DOHH2 (cell line): ENCODE data around the gene ARNT2.

Experiments
- H3F3A ChIP-seq: fragments of 200-600 bp; sonication (generic), shearing (Covaris generic); 2 replicates; pipeline ENCODE4 v1.6.0; 2016; ENCODE audit warnings: antibody characterized with exemption, mild to moderate bottlenecking; ENCODE audit not compliant: control insufficient read depth, insufficient read depth
- H3K27ac ChIP-seq: fragments of 200-600 bp; sonication (generic); 2 replicates; pipeline ENCODE4 v1.5.1; 2014; ENCODE audit warnings: low read depth, mild to moderate bottlenecking, low read length, moderate library complexity
- H3K27me3 ChIP-seq: fragments of 200-600 bp; sonication (generic); 2 replicates; pipeline ENCODE4 v1.6.1; 2014; ENCODE audit warnings: mild to moderate bottlenecking, low read length, mixed read lengths; ENCODE audit not compliant: control insufficient read depth
- H3K36me3 ChIP-seq: fragments of 200-600 bp; sonication (generic); 2 replicates; pipeline ENCODE4 v1.6.1; 2014; ENCODE audit warnings: mild to moderate bottlenecking, low read length, moderate library complexity, mixed read lengths; ENCODE audit not compliant: control insufficient read depth
- H3K4me1 ChIP-seq: fragments of 200-600 bp; sonication (generic); 2 replicates; pipeline ENCODE4 v1.6.1; 2014; ENCODE audit warnings: mild to moderate bottlenecking, low read length, mixed read lengths; ENCODE audit not compliant: control insufficient read depth
- H3K4me2 ChIP-seq: fragments of 200-600 bp; sonication (generic); 2 replicates; pipeline ENCODE4 v1.6.0; 2014; ENCODE audit warnings: mild to moderate bottlenecking, low read length, moderate library complexity
- H3K4me3 ChIP-seq: fragments of 200-600 bp; sonication (generic); 2 replicates; pipeline ENCODE4 v1.5.1; 2014; ENCODE audit warnings: mild to moderate bottlenecking, low read length, mixed read lengths
- H3K79me2 ChIP-seq: fragments of 200-600 bp; sonication (generic); 2 replicates; pipeline ENCODE4 v1.6.1; 2014; ENCODE audit warnings: mild to moderate bottlenecking, low read length, mixed read lengths; ENCODE audit not compliant: control insufficient read depth
- H3K9me2 ChIP-seq: fragments of 200-600 bp; sonication (generic); replicated peaks from 2 replicates; pipeline ENCODE4 v1.6.1; 2014; ENCODE audit warnings: mild to moderate bottlenecking, low read length, mixed read lengths; ENCODE audit not compliant: control insufficient read depth
- H3K9me3 ChIP-seq: fragments of 200-600 bp; sonication (generic); 2 replicates; pipeline ENCODE4 v1.6.1; 2014; ENCODE audit warnings: antibody characterized with exemption, low read length, mixed read lengths; ENCODE audit not compliant: control insufficient read depth, insufficient read depth
- H4K20me1 ChIP-seq: fragments of 200-600 bp; sonication (generic); 2 replicates; pipeline ENCODE4 v1.6.0; 2014; ENCODE audit warnings: low read depth, mild to moderate bottlenecking, antibody characterized with exemption, low read length, moderate library complexity; ENCODE audit not compliant: control insufficient read depth, insufficient read depth
- CTCF ChIP-seq: fragments of 200-600 bp; sonication (generic); IDR thresholded peaks from one replicate; pipeline ENCODE4 v1.5.1; 2014; ENCODE audit warnings: antibody characterized with exemption, mild to moderate bottlenecking, low read depth, low read length; ENCODE audit not compliant: poor library complexity, severe bottlenecking
- EZH2phosphoT487 ChIP-seq: fragments of 200-600 bp; sonication (generic); IDR thresholded peaks from 2 replicates; pipeline ENCODE4 v1.6.1; 2017; ENCODE audit warnings: borderline replicate concordance, mild to moderate bottlenecking, antibody characterized with exemption, low read length, moderate library complexity, mixed read lengths

Gene ARNT2

GRCh38 chr15:80371924-80372323 lies 32.3 kb upstream of the ARNT2 start:
- TF ChIP-seq EZH2phosphoT487 = no peak
- TF ChIP-seq CTCF = no peak

GRCh38 chr15:80374441-80374840 lies 29.7 kb upstream of the ARNT2 start:
- H3K9me3 ChIP-seq = no peaks in the 10 kb centered on the region
- no peaks in the 10 kb centered on the region for H3K4me1 ChIP-seq
- TF ChIP-seq EZH2phosphoT487 (no peak), CTCF (no peak)
- no peak overlapping the region for H3K27ac ChIP-seq
- H3K4me2 ChIP-seq = no peak overlapping the region
- no peaks in the 10 kb centered on the region for H3F3A ChIP-seq
- H3K36me3 ChIP-seq = no peaks in the 10 kb centered on the region
- no peak overlapping the region for H3K4me3 ChIP-seq
- H4K20me1 ChIP-seq = no peaks in the 10 kb centered on the region
- H3K9me2 ChIP-seq = no peaks in the 10 kb centered on the region
- H3K79me2 ChIP-seq = no peaks in the 10 kb centered on the region
- H3K27me3 ChIP-seq = no peaks in the 10 kb centered on the region

More at GRCh38 chr15:80371924-80372323, 32.3 kb upstream of the ARNT2 start:
- no peaks in the 10 kb centered on the region for H3K79me2 ChIP-seq
- no peaks in the 10 kb centered on the region for H3K36me3 ChIP-seq
- H3K9me2 ChIP-seq = no peaks in the 10 kb centered on the region
- H3K27me3 ChIP-seq = no peaks in the 10 kb centered on the region
- no peaks in the 10 kb centered on the region for H3F3A ChIP-seq
- no peak overlapping the region for H3K4me3 ChIP-seq
- H3K4me2 ChIP-seq = no peak overlapping the region
- H4K20me1 ChIP-seq = no peaks in the 10 kb centered on the region
- no peak overlapping the region for H3K27ac ChIP-seq
- H3K4me1 ChIP-seq = no peaks in the 10 kb centered on the region
- peaks cover 14% of the 10 kb centered on the region for H3K9me3 ChIP-seq

GRCh38 chr15:80375968-80376891 lies 28.0 kb upstream of the ARNT2 start:
- no peaks in the 10 kb centered on the region for H3F3A ChIP-seq
- H4K20me1 ChIP-seq = no peaks in the 10 kb centered on the region
- H3K9me3 ChIP-seq = no peaks in the 10 kb centered on the region
- no peak for TF ChIP-seq CTCF
- TF ChIP-seq EZH2phosphoT487 = no peak
- no peaks in the 10 kb centered on the region for H3K4me1 ChIP-seq
- no peaks in the 10 kb centered on the region for H3K79me2 ChIP-seq
- no peak overlapping the region for H3K4me2 ChIP-seq
- H3K9me2 ChIP-seq = no peaks in the 10 kb centered on the region
- H3K27me3 ChIP-seq = no peaks in the 10 kb centered on the region
- no peaks in the 10 kb centered on the region for H3K36me3 ChIP-seq
- no peak overlapping the region for H3K27ac ChIP-seq
- H3K4me3 ChIP-seq = no peak overlapping the region
